Thyroid gland (tissue), 4 donors: ENCODE data around the gene SYNJ2. TPM values are rescaled to one million over a fixed set of nuclear protein-coding genes. Genes with fewer than 3 reads are reported as not detected.

Experiments used
- DNase-seq, 2 donors: peaks; one replicate each; pipeline ENCODE4 v3.0.0-alpha.2; 2019
- H3K27ac ChIP-seq, 3 donors: fragments of 200-600 bp; sonication (generic); 1 replicate in 2 of 3; 2 replicates in 1 of 3; pipeline ENCODE4 v1.5.1; 2016 to 2019; ENCODE audit warnings: mild to moderate bottlenecking in 1 of 3, moderate library complexity in 1 of 3
- H3K27me3 ChIP-seq: fragments of 200-600 bp; sonication (generic); one replicate; pipeline ENCODE4 v1.5.1; 2019
- H3K36me3 ChIP-seq, 2 donors: fragments of 200-600 bp; sonication (generic); one replicate each; pipeline ENCODE4 v1.5.1; 2016 to 2019
- H3K4me1 ChIP-seq, 2 donors: fragments of 200-600 bp; sonication (generic); one replicate each; pipeline ENCODE4 v1.5.1; 2017 to 2019
- H3K4me3 ChIP-seq, 3 donors: fragments of 200-600 bp; sonication (generic); replicated peaks in 1 of 3; 1 replicate in 2 of 3; 2 replicates in 1 of 3; pipeline ENCODE4 v1.5.1; 2016; ENCODE audit warnings: mild to moderate bottlenecking in 1 of 3
- H3K9me3 ChIP-seq: fragments of 200-600 bp; sonication (generic); one replicate; pipeline ENCODE4 v1.5.1; 2017
- POLR2A ChIP-seq, 2 donors: fragments of 450-650 bp; IDR thresholded peaks; one replicate each; pipeline ENCODE4 v1.6.1; 2017; ENCODE audit warnings: antibody characterized with exemption in 2 of 2, mild to moderate bottlenecking in 2 of 2, moderate library complexity in 1 of 2
- whole genome bisulfite sequencing, 2 donors: methylation state at CpG; one replicate each; pipeline ENCODE4 v1.1.5; 2017; 5-methylcytosine and 5-hydroxymethylcytosine counted together
- intact Hi-C: fragments of 100-400 bp; cut with DNase I; formaldehyde crosslinking; loops from one replicate; pipeline ENCODE4 v1.15.1; 2023
- total RNA-seq, 4 donors: library from RNA; depleted of rRNA; stranded (reverse); fragments of >200 nt; gene quantifications; one replicate each; pipeline ENCODE4 v1.2.3, GENCODE V29; 2016
- TF ChIP-seq, protein P1 (sequence below), 6 experiments: fragments of 200-600 bp in 3 of 6; fragments of 450-650 bp in 3 of 6; sonication (generic) in 3 of 6; IDR thresholded peaks; one replicate each; pipeline ENCODE4 v1.5.1; 2016 to 2019; ENCODE audit warnings: antibody characterized with exemption in 6 of 6, mild to moderate bottlenecking in 2 of 6, inconsistent platforms in 1 of 6, moderate library complexity in 1 of 6

Gene SYNJ2
- total RNA-seq, 4 donors from 2014 or later: 11.3 to 22.7 (median 13.5) TPM

DNA sequence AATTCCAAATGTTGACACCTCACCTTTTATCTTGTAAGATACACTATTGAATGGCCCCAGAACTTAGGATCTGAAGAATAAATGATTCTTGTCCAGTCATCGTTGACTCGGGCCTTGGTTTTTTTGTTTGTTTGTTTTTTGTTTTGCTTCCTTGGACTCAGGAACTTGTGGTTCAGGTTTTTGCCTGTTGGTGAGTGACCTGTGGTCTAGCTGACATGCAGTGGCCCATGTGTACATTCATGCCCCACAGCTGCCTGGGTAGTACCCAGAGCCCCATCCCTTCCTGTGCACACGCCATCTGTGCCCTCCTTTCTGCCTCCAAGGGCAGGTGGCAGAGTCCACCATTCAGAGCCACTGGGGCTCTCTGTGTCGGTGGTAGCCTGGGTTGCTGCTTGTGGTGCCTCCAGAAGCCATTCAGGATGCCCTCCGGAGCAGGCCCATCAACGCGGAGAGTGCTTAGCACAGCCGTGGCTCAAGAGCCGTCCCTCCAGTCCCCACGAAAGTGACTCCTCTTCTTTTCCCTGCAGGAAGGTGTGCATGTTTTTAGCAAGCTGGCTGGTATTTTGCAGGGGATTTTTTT lies 85.9 kb downstream of the SYNJ2 start:
- H3K27ac ChIP-seq: peak overlapping the region; percentile 65 to 81 (median 74)
- H3K36me3 ChIP-seq: peaks cover 0 to 12% of the 10 kb centered on the region in 2 donors
- DNase-seq: no peak
- H3K9me3 ChIP-seq: no peaks in the 10 kb centered on the region
- H3K4me1 ChIP-seq: peaks cover 13 to 37% of the 10 kb centered on the region in 2 donors
- no peaks in the 10 kb centered on the region for H3K27me3 ChIP-seq
- 86 to 92% methylated on average over 9 to 10 of the region's 10 CpGs for WGBS, 2 donors
- intact Hi-C loops: no loop called here
- TF ChIP-seq POLR2A (IDR thresholded peaks at IDR 0.05): no peak
- TF ChIP-seq, protein P1, sequence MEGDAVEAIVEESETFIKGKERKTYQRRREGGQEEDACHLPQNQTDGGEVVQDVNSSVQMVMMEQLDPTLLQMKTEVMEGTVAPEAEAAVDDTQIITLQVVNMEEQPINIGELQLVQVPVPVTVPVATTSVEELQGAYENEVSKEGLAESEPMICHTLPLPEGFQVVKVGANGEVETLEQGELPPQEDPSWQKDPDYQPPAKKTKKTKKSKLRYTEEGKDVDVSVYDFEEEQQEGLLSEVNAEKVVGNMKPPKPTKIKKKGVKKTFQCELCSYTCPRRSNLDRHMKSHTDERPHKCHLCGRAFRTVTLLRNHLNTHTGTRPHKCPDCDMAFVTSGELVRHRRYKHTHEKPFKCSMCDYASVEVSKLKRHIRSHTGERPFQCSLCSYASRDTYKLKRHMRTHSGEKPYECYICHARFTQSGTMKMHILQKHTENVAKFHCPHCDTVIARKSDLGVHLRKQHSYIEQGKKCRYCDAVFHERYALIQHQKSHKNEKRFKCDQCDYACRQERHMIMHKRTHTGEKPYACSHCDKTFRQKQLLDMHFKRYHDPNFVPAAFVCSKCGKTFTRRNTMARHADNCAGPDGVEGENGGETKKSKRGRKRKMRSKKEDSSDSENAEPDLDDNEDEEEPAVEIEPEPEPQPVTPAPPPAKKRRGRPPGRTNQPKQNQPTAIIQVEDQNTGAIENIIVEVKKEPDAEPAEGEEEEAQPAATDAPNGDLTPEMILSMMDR (IDR thresholded peaks at IDR 0.05): no peak
- no peak overlapping the region for H3K4me3 ChIP-seq

DNA sequence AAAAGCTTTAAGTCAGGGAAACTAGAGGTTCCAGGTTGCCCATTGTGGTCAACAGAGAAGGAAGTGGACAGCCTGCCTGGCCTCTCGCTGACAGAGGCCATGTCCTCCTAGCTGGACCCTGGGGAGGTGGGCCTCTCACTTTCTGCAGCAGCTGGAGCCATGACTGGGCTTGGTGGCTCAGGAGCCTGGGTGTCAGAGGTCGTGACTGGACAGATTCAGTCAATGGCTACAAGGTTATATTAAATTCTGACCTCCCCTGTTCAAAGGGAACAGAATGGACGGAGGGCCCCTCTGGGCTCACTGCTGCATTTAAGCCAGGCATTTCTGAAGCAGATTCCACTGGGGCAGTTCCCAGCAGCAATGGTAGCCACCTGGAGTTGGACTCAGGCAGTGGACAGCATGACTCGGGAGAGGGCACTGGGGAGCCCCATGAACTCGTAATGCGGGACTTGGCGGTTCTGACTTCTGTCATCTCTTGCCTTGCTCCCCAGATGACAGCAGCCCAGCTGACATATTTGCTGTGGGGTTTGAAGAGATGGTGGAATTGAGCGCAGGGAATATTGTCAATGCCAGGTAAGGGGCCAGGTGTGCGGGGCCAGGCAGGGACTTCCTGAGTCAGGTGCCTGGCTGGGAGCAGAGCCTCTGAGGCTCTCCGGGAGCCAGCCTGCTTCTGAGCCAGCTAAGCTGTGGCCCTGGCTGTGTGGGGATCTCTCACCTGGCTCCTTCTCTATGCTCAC lies 86.7 kb downstream of the SYNJ2 start:
- Histone ChIP-seq H3K27ac (peak overlapping the region; percentile 65 to 81 (median 74)), H3K9me3 (no peaks in the 10 kb centered on the region), H3K27me3 (no peaks in the 10 kb centered on the region), H3K36me3 (peaks cover 0 to 12% of the 10 kb centered on the region in 2 donors), H3K4me3 (no peak overlapping the region), H3K4me1 (peaks cover 13 to 37% of the 10 kb centered on the region in 2 donors)
- TF ChIP-seq, protein P1 (IDR thresholded peaks at IDR 0.05): no peak
- TF ChIP-seq POLR2A (IDR thresholded peaks at IDR 0.05): peak in 1 of 2 donors; percentile 53
- intact Hi-C loops: no loop called here
- no peak for DNase-seq
- 62 to 78% methylated on average over 10 of the region's 10 CpGs for WGBS, 2 donors

DNA sequence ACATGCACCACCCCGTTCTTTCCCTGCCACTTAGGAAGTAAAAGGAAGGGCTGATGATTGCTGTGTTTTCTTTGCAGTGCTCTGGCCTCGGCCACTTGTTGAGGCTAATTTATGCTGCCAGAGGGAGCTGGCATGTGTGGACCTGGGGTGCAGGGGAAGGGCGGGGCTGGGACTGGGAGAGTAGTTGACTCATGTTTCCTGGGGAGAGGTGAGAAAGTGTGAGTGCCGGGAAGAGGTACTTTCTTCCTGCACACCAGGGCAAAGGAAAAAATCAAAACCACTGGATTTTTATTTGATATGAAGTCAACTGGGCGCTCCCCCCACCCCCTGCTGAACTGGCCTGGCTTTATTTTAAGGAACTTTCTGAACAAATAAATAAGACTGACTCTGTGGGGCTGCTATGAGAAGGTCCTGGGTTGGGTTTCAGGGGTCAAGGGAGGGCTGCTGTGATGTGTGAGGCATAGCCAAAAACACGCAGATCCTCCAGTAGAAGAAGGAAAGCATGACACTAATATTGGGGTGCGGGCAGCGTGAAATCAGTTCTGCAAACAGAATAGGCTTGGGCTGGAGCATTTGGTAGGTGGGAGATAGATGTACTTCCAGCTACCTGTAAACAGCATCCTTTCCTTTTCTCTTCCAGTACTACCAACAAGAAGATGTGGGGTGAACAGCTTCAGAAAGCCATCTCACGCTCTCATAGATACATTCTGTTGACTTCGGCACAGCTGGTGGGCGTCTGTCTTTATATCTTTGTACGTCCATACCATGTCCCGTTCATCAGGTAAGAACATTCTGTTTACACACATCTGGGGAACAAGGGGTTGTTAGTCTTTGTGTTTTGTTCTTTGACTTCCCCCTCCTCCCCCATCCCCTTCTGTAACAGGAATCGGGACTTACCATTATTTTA lies 87.5 kb downstream of the SYNJ2 start:
- H3K36me3 ChIP-seq: peaks cover 0 to 11% of the 10 kb centered on the region in 2 donors
- intact Hi-C loops: no loop called here

DNA sequence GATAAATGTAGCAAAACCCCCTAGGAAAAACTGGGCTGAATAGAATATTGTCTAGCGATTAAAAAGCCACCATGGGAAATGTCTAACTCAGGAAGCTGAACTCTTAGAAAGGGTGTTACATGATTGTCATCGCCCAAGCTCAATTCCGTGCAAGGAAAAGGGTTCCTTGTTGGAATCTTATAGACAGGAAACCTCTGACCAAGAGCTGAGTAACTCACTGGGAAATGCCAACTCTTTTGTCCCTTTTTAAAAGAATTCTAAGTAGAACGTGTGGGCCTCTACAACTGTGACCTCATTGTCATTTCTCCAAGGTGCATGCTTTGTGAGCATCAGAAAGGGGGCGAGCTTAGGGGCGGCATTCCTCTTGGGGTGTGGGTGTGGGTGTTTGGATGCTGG lies 88.1 kb downstream of the SYNJ2 start:
- TF ChIP-seq, protein P1 (IDR thresholded peaks at IDR 0.05): no peak
- TF ChIP-seq POLR2A (IDR thresholded peaks at IDR 0.05): no peak
- DNase-seq: no peak
- H3K27me3 ChIP-seq: no peaks in the 10 kb centered on the region
- H3K27ac ChIP-seq: peak overlapping the region in 2 of 3 donors; percentile 74 to 81
- WGBS, 2 donors: 87 to 89% methylated on average over 6 of the region's 6 CpGs
- peaks cover 0 to 4% of the 10 kb centered on the region in 2 donors for H3K36me3 ChIP-seq
- H3K4me1 ChIP-seq: peaks cover 13 to 37% of the 10 kb centered on the region in 2 donors
- no peaks in the 10 kb centered on the region for H3K9me3 ChIP-seq
- intact Hi-C loops: loop anchor here (5.0 to 10.0 kb wide), 4 partner anchors 92 to 415 kb away; no protein-coding TSS in a partner anchor
- no peak overlapping the region for H3K4me3 ChIP-seq

More for the DNA sequence above, 87.5 kb downstream of the SYNJ2 start:
- peak in 1 of 2 donors; percentile 1 for TF ChIP-seq POLR2A (IDR thresholded peaks at IDR 0.05)
- TF ChIP-seq, protein P1 (IDR thresholded peaks at IDR 0.05): no peak
- H3K27me3 ChIP-seq: no peaks in the 10 kb centered on the region
- DNase-seq: peak; percentile 98
- H3K9me3 ChIP-seq: no peaks in the 10 kb centered on the region
- no peak overlapping the region for H3K4me3 ChIP-seq
- H3K4me1 ChIP-seq: peaks cover 13 to 37% of the 10 kb centered on the region in 2 donors
- H3K27ac ChIP-seq: peak overlapping the region; percentile 65 to 81 (median 74)
- WGBS, 2 donors: 62 to 67% methylated on average over 14 of the region's 14 CpGs
